Activated CD4-positive, alpha-beta memory T cell treated with anti-CD3 and anti-CD28 coated beads for 36 hours (primary cell): Measurements from ENCODE around the gene SLC23A2. TPM values are rescaled to one million over a fixed set of nuclear protein-coding genes. Genes with fewer than 3 reads are reported as not detected.
"Not testable (repeated sequence)": the region's sequence is repeated elsewhere in the genome, so short reads cannot be mapped to it uniquely, and the experiment has no call there.

Source experiments
- CTCF ChIA-PET: fragments of 350-600 bp; sonication (Branson Sonifier 250); formaldehyde crosslinking; loops from one replicate; lab custom pipeline; 2021; ENCODE audit warnings: antibody characterized with exemption, inconsistent platforms; lab: Charles Lee
- POLR2A ChIA-PET: fragments of 350-600 bp; sonication (Branson Sonifier 250); formaldehyde crosslinking; loops from one replicate; lab custom pipeline; 2021; ENCODE audit warnings: antibody characterized with exemption; lab: Charles Lee
- DNase-seq: peaks from one replicate; pipeline ENCODE4 v3.0.0-alpha.2; 2020
- H3K27ac Mint-ChIP-seq: one replicate; pipeline ENCODE4 v1.8.0; 2021; ENCODE audit warnings: mixed read lengths
- H3K27me3 Mint-ChIP-seq: one replicate; pipeline ENCODE4 v1.8.0; 2021; ENCODE audit warnings: mixed read lengths
- H3K36me3 Mint-ChIP-seq: one replicate; pipeline ENCODE4 v1.8.0; 2021; ENCODE audit warnings: mixed read lengths
- H3K4me1 Mint-ChIP-seq: one replicate; pipeline ENCODE4 v1.8.0; 2021; ENCODE audit warnings: low read depth, mixed read lengths
- H3K4me3 Mint-ChIP-seq: one replicate; pipeline ENCODE4 v1.8.0; 2021; ENCODE audit warnings: mild to moderate bottlenecking, mixed read lengths
- H3K9me3 Mint-ChIP-seq: one replicate; pipeline ENCODE4 v1.8.0; 2021; ENCODE audit warnings: mixed read lengths
- intact Hi-C: fragments of 100-400 bp; cut with micrococcal nuclease; formaldehyde crosslinking; loops from one replicate; pipeline ENCODE4 v1.15.1; 2023
- total RNA-seq, 2 experiments: library from RNA; stranded (reverse); gene quantifications; one replicate each; pipeline ENCODE4 v1.2.3, GENCODE V29; 2021

The SLC23A2 gene
- total RNA-seq = 10 to 100 TPM; 14.0 to 14.9 TPM

DNA sequence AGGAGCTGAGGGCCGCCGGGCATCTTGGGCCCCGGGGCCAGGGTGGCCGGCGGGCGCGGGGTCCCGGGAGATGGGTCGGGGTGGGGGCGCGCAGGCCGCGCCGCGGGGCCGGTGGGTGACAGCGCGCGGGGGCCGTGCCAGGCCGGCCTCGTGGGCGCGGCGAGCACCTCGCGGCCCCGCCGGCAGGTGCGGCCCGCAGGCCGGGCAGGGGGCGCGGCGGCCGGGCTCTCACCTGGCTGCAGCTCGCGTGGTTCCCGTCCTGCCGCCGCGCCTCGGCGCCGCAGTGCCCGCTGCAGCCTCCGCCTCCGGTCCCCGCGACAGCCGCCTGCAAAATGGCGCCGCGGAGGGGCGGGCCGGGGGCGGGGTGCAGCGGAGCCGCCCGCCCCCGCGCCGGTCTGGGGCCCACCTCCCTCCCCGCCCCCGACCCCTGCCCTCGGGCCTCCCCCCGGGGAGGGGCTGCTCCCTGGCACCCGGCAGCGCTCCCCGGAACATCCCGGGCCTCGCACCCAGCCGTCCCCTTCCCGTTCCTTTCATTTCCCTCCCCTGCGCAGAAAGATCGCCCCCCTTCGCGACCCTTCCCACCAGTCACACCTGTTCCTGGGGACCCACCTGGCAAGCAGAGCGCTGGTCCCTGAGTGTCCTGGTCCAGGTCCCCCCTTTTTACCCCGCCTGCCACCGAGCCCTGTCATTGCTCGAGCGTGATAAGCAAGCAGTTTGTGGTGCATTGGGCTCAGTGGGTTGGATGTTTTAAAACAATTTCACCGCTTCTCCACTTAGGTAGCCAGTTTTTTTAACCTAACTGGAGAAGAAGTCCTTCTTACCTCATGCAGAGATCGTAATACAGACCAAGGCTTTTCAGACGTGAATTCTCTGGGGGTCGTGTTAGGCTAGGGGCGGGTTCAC lies at the start of gene SLC23A2:
Gene SLC23A2 (minus strand): TSS at position 337 of the 903 bp plus-strand sequence. CDS start 68,948 bp downstream, outside the sequence.
- POLR2A ChIA-PET = no interaction called here
- peak; percentile 65 for DNase-seq

DNA sequence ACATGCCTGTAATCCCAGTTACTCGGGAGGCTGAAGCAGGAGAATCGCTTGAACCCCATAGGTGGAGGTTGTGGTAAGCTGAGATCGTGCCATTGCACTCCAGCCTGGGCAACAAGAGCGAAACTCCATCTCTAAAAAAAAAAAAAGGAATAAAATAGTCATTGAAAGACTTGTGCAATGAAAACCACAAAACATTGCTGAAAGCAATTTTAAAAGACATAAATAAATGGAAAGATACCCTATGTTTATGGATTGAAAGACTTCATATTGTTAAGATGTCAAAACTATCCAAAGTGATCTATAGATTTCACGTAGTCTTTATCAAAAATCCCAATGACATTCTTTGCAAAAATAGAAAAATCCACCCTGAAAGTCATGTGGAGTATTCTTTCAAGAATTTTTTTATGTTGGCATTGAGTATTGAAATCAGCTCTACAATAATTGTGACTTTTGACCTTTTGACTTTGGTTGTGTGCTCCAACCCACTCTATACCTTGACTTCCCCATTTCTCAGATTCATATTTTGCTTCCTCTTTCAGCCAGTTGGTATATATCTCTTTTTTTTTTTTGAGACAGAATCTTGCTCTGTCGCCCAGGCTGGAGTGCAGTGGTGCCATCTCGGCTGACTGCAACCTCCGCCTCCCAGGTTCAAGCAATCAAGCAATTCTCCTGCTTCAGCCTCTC lies 45.5 kb upstream of the SLC23A2 start:
- no peaks in the 10 kb centered on the region for H3K27me3 Mint-ChIP-seq
- no peaks in the 10 kb centered on the region for H3K36me3 Mint-ChIP-seq
- CTCF ChIA-PET = interaction anchor here (0.7 kb wide), 1 partner anchor 9 kb away, joined by 5 read pairs; no protein-coding TSS in a partner anchor
- no peaks in the 10 kb centered on the region for H3K4me1 Mint-ChIP-seq
- H3K4me3 Mint-ChIP-seq = no peak overlapping the region
- DNase-seq = no peak
- no peaks in the 10 kb centered on the region for H3K9me3 Mint-ChIP-seq
- intact Hi-C loops = loop anchor here (5.0 kb wide), 1 partner anchor 254 kb away; no protein-coding TSS in a partner anchor
- POLR2A ChIA-PET = no interaction called here
- no peak overlapping the region for H3K27ac Mint-ChIP-seq

More for the DNA sequence above, at the start of gene SLC23A2:
- Mint-ChIP-seq H3K4me1 (peaks cover 33% of the 10 kb centered on the region), H3K27ac (peak within 1 kb of the TSS; percentile 69), H3K36me3 (peaks cover 2% of the 10 kb centered on the region), H3K4me3 (peak within 1 kb of the TSS; percentile 90), H3K27me3 (no peaks in the 10 kb centered on the region), H3K9me3 (no peaks in the 10 kb centered on the region)
- CTCF ChIA-PET = interaction anchor here (2.2 to 3.9 kb wide), 2 partner anchors 55 to 99 kb away, joined by 8 to 27 read pairs; no protein-coding TSS in a partner anchor
- intact Hi-C loops = loop anchor here (2.0 to 5.0 kb wide), 2 partner anchors 77 to 189 kb away; no protein-coding TSS in a partner anchor

DNA sequence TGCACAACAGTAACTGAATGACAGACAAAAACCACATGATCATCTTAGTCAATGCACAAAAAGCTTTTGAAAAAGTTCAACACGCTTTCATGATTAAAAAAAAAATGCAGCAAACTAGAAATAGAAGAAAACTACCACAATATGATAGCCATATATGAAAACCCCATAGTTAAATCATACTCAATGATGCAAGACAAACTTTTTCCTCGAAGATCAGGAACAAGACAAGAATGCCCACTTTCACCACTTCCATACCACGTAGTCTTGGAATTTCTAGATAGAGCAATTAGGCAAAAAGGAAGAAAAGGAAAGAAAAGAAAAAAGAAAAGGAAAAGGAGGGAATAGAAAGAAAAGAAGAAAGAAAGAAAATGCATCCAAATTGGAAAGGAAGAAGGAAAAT lies 44.6 kb upstream of the SLC23A2 start:
- Mint-ChIP-seq H3K4me1 (no peaks in the 10 kb centered on the region), H3K36me3 (no peaks in the 10 kb centered on the region), H3K4me3 (no peak overlapping the region), H3K27me3 (no peaks in the 10 kb centered on the region), H3K27ac (no peak overlapping the region), H3K9me3 (no peaks in the 10 kb centered on the region)
- ChIA-PET POLR2A (no interaction called here), CTCF (no interaction called here)
- DNase-seq = no peak
- intact Hi-C loops = loop anchor here (5.0 kb wide), 1 partner anchor 254 kb away; no protein-coding TSS in a partner anchor

DNA sequence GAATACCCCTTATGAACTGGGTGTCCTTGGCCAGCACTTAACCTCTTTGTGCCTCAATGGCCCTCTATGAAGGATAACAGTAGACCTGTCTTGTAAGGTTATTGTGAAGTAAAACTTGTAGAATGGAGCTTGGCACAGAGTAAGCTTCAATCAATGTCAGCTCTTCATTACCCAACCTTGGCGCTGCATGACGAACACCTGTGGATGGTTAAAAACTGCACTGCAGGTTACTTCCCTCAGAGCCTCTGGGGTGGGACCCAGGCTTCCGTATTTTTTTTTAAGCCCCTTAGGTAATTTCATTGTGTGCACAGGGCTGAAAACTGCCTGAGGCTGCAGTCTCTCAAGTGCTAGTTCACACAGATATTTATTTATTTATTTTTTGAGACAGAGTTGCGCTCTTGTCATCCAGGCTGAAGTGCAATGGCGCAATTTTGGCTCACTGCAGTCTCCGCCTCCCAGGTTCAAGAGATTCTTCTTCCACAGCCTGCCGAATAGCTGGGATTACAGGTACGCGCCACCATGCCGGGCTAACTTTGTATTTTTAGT lies 42.8 kb upstream of the SLC23A2 start:
- DNase-seq = no peak
- H3K4me3 Mint-ChIP-seq = no peak overlapping the region
- H3K36me3 Mint-ChIP-seq = no peaks in the 10 kb centered on the region
- intact Hi-C loops = no loop called here
- H3K27me3 Mint-ChIP-seq = no peaks in the 10 kb centered on the region
- ChIA-PET CTCF (interaction anchor here (1.4 kb wide), 1 partner anchor 57 kb away, joined by 4 read pairs; no protein-coding TSS in a partner anchor), POLR2A (no interaction called here)
- peaks cover 4% of the 10 kb centered on the region for H3K4me1 Mint-ChIP-seq
- no peaks in the 10 kb centered on the region for H3K9me3 Mint-ChIP-seq
- no peak overlapping the region for H3K27ac Mint-ChIP-seq

DNA sequence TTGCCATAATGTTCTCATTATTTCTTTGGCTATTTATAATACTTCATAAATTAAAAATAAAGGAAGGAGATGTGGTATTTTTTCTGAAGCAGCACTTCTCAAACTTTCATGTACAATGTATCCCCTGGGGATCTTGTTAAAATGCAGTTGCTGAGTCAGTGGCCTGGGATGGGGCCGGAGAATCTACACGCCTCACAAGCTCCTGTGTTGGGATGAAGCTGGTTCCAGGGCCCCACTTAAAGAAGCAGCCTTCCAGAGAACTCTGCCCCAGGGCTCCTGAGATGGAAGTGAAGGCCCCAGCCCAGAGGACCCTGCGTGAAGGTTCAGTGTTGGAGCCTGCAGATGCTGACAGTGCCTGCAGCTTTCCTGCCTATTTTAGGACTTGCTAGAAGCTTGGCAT lies 40.1 kb upstream of the SLC23A2 start:
- no peak overlapping the region for H3K27ac Mint-ChIP-seq

DNA sequence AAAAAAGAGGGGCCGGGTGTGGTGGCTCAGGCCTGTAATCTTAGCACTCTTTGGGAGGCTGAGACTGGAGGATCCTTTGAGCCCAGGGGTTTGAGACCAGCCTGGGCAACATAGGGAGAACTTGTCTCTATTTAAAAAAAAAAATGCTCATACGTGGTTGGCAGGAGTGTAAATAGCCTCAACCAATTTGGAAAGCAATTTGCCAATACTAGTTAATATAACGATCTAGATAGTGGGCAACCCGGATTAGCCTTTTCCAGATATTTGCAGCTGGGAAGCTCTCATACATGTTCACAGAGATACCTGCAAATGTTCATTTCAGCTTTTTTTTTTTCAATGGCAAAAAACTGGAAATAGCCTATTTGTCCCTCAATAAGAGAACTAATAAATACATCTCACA lies 39.0 kb upstream of the SLC23A2 start:
- H3K36me3 Mint-ChIP-seq = no peaks in the 10 kb centered on the region
- intact Hi-C loops = no loop called here
- H3K4me1 Mint-ChIP-seq = peaks cover 6% of the 10 kb centered on the region
- CTCF ChIA-PET = no interaction called here
- no peak overlapping the region for H3K4me3 Mint-ChIP-seq
- no peaks in the 10 kb centered on the region for H3K27me3 Mint-ChIP-seq
- no peak overlapping the region for H3K27ac Mint-ChIP-seq
- H3K9me3 Mint-ChIP-seq = no peaks in the 10 kb centered on the region
- POLR2A ChIA-PET = no interaction called here
- no peak for DNase-seq

More for the DNA sequence above, 40.1 kb upstream of the SLC23A2 start:
- POLR2A ChIA-PET = no interaction called here
- no peak overlapping the region for H3K4me3 Mint-ChIP-seq
- no peak for DNase-seq
- no peaks in the 10 kb centered on the region for H3K9me3 Mint-ChIP-seq
- intact Hi-C loops = no loop called here
- peaks cover 6% of the 10 kb centered on the region for H3K4me1 Mint-ChIP-seq
- H3K36me3 Mint-ChIP-seq = no peaks in the 10 kb centered on the region
- H3K27me3 Mint-ChIP-seq = no peaks in the 10 kb centered on the region
- CTCF ChIA-PET = no interaction called here

DNA sequence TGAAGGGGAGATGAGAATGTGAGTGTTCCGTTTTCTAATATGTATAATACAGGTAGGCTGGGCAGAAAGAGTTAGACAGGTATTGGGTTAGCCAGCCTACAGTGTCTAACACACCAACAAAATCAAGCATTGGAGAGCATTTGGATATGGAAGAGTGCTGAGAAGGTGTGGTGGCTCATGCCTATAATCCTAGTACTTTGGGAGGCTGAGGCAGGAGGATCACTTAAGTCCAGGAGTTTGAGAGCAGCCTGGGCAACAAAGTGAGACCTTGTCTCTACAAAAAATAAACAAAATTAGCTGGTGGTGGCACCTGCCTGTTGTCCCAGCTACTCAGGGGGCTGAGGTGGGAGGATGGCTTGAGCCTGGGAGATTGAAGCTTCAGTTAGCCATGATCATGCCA lies 38.6 kb upstream of the SLC23A2 start:
- Mint-ChIP-seq H3K27me3 (no peaks in the 10 kb centered on the region), H3K9me3 (no peaks in the 10 kb centered on the region), H3K27ac (no peak overlapping the region), H3K4me3 (no peak overlapping the region), H3K36me3 (no peaks in the 10 kb centered on the region), H3K4me1 (peaks cover 6% of the 10 kb centered on the region)
- no peak for DNase-seq
- intact Hi-C loops = no loop called here
- ChIA-PET POLR2A (no interaction called here), CTCF (no interaction called here)

DNA sequence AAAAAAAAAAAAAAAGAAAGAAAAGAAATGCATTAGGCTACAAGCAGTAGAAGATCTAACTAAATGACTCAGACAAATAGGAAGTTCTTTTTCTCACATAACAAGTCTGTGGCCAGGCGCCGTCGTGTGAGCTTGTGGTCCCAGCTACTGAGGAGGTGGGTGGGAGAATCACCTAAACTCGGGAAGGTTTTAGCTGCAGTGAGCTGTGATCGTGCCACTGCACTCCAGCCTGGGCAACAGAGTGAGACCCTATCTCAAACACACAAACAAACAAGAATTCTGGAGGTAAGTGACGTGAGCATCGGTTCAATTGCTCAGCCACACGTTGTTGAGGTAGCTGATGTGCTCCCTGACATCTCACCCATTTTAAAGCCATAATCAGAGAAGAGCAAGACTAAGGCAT lies 37.9 kb upstream of the SLC23A2 start:
- POLR2A ChIA-PET = no interaction called here
- peak; percentile 65 for DNase-seq
- H3K27me3 Mint-ChIP-seq = no peaks in the 10 kb centered on the region
- H3K27ac Mint-ChIP-seq = no peak overlapping the region
- H3K36me3 Mint-ChIP-seq = no peaks in the 10 kb centered on the region
- intact Hi-C loops = no loop called here
- H3K4me1 Mint-ChIP-seq = peaks cover 6% of the 10 kb centered on the region
- H3K9me3 Mint-ChIP-seq = no peaks in the 10 kb centered on the region
- CTCF ChIA-PET = no interaction called here
- H3K4me3 Mint-ChIP-seq = no peak overlapping the region

DNA sequence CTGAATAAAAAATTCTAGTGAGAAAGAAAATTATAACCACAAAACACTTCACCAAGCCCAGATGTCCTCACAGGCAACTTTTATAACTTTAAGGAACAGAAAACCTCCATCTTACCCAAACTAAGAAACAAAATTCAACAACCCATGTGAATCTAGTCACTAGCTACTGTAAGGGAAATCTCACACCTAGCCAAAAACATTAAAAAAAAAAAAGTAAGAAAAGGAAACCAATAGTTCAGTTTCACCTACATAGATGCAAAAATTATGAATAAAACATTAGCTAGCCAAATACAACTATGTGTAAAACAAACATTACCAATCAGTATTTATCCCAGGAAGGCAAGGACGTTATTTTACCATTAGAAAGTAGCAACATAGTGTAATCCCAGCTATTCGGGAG lies 35.5 kb upstream of the SLC23A2 start:
- H3K36me3 Mint-ChIP-seq = no peaks in the 10 kb centered on the region
- POLR2A ChIA-PET = no interaction called here
- no peak for DNase-seq
- no peaks in the 10 kb centered on the region for H3K9me3 Mint-ChIP-seq
- H3K27ac Mint-ChIP-seq = no peak overlapping the region
- H3K27me3 Mint-ChIP-seq = no peaks in the 10 kb centered on the region
- H3K4me3 Mint-ChIP-seq = no peak overlapping the region
- intact Hi-C loops = no loop called here
- peaks cover 6% of the 10 kb centered on the region for H3K4me1 Mint-ChIP-seq
- CTCF ChIA-PET = interaction anchor here (2.0 kb wide), 1 partner anchor 64 kb away, joined by 4 read pairs; no protein-coding TSS in a partner anchor

DNA sequence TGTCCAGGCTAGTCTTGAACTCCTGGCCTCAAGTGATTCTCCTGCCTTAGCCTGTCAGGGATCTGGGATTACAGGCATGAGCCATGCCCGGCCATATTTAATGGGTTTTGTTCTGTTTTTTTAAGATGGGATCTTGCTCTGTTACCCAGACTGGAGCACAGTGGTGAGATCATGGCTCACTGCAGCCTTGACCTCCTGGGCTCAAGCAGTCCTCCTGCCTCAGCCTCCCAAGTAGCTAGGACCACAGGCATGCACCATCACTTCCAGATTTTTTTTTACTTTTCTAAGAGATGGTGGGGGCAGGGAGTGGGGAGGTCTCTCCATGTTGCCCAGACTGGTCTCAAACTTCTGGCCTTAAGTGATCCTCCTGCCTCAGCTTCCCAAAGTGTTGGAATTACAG lies 34.2 kb upstream of the SLC23A2 start:
- H3K27me3 Mint-ChIP-seq, intact Hi-C loops, H3K27ac Mint-ChIP-seq, H3K4me3 Mint-ChIP-seq, POLR2A ChIA-PET, DNase-seq, H3K9me3 Mint-ChIP-seq, H3K4me1 Mint-ChIP-seq, H3K36me3 Mint-ChIP-seq: not testable (repeated sequence)
- CTCF ChIA-PET = interaction anchor here (0.9 to 2.2 kb wide), 3 partner anchors 21 to 277 kb away, joined by 3 to 10 read pairs (median 3); no protein-coding TSS in a partner anchor

DNA sequence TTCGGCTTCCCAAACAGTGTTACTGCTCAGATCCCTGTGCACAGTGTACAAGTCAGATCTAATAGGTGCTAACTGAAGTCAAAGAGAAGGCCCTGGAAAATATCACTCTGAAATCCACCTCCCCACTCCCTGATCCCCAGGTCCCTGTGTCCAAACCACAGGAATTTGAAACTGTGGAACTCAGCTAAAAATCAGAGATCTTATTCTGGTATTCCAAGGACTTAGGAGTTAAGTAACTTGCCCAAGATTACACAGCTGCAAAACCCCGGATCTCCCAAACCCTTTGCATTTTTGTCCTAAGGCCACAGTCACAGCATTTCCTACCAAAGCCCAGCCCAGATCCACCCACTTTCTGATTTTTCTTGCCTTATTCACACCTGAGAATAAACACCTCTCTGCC lies 32.3 kb upstream of the SLC23A2 start:
- Mint-ChIP-seq H3K27me3 (no peaks in the 10 kb centered on the region), H3K4me3 (no peak overlapping the region), H3K4me1 (no peaks in the 10 kb centered on the region), H3K27ac (no peak overlapping the region), H3K9me3 (no peaks in the 10 kb centered on the region), H3K36me3 (no peaks in the 10 kb centered on the region)
- intact Hi-C loops = no loop called here
- no peak for DNase-seq
- ChIA-PET CTCF (no interaction called here), POLR2A (no interaction called here)

DNA sequence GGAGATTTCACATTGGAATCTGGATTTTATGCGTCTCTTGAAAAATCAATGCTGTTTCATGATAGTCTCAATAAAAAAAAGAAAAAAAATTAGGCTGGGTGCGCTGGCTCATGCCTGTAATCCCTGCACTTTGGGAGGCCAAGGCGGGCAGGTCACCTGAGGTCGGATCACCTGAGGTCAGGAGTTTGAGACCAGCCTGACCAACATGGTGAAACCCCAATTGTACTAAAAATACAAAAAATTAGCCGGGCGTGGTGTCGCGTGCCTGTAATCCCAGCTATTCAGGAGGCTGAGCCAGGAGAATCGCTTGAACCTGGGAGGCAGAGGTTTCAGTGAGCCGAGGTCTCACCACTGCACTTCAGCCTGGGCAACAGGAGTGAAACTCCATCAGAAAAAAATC lies 30.4 kb upstream of the SLC23A2 start:
- CTCF ChIA-PET, H3K4me3 Mint-ChIP-seq, H3K4me1 Mint-ChIP-seq, H3K9me3 Mint-ChIP-seq, H3K27ac Mint-ChIP-seq, DNase-seq, H3K36me3 Mint-ChIP-seq, intact Hi-C loops, POLR2A ChIA-PET, H3K27me3 Mint-ChIP-seq: not testable (repeated sequence)
